GM23338 (cell line): ENCODE measurements around the gene ZNF628. TPM values are rescaled to one million over a fixed set of nuclear protein-coding genes. Genes with fewer than 3 reads are reported as not detected.

ENCODE experiments used
- ATAC-seq: fragments of 200-7000 bp; cut with Tn5 transposase; 3 replicates; pipeline ENCODE4 v1.9.1; 2020
- DNase-seq: peaks from one replicate; pipeline ENCODE4 v3.0.0-alpha.2; 2015; ENCODE audit warnings: low spot score
- H2AFZ ChIP-seq: fragments of 200-600 bp; sonication (generic); 2 replicates; pipeline ENCODE4 v1.8.0; 2016; ENCODE audit warnings: antibody characterized with exemption, mild to moderate bottlenecking, moderate library complexity
- H3F3A ChIP-seq: fragments of 200-600 bp; sonication (generic); replicated peaks from 2 replicates; pipeline ENCODE4 v1.8.0; 2017; ENCODE audit warnings: antibody characterized with exemption, mixed run types, low read depth
- H3K27ac ChIP-seq: fragments of 200-600 bp; sonication (generic); 2 replicates; pipeline ENCODE4 v1.6.1; 2016; ENCODE audit warnings: low read depth
- H3K27me3 ChIP-seq: fragments of 200-600 bp; sonication (generic); 2 replicates; pipeline ENCODE4 v1.8.0; 2016; ENCODE audit warnings: mild to moderate bottlenecking, mixed run types, moderate library complexity; ENCODE audit not compliant: insufficient read depth
- H3K36me3 ChIP-seq: fragments of 200-600 bp; sonication (generic); 2 replicates; pipeline ENCODE4 v1.8.0; 2016; ENCODE audit warnings: mild to moderate bottlenecking; ENCODE audit not compliant: insufficient read depth
- H3K4me1 ChIP-seq: fragments of 200-600 bp; sonication (generic); 2 replicates; pipeline ENCODE4 v1.8.0; 2016; ENCODE audit warnings: mild to moderate bottlenecking, moderate library complexity; ENCODE audit not compliant: insufficient read depth
- H3K4me2 ChIP-seq: fragments of 200-600 bp; sonication (generic); 2 replicates; pipeline ENCODE4 v1.7.1; 2017; ENCODE audit warnings: mixed run types
- H3K4me3 ChIP-seq: fragments of 200-600 bp; sonication (generic); 2 replicates; pipeline ENCODE4 v1.6.1; 2016; ENCODE audit warnings: mixed run types
- H3K79me2 ChIP-seq: fragments of 200-600 bp; sonication (generic); replicated peaks from 2 replicates; pipeline ENCODE4 v1.8.0; 2017; ENCODE audit warnings: mild to moderate bottlenecking; ENCODE audit not compliant: insufficient read depth
- H3K9me2 ChIP-seq: fragments of 200-600 bp; sonication (generic); 2 replicates; pipeline ENCODE4 v1.8.0; 2017; ENCODE audit not compliant: insufficient read depth
- H4K20me1 ChIP-seq: fragments of 200-600 bp; sonication (generic); replicated peaks from 2 replicates; pipeline ENCODE4 v1.8.0; 2017; ENCODE audit warnings: mild to moderate bottlenecking; ENCODE audit not compliant: insufficient read depth
- H3K27ac Mint-ChIP-seq: 2 replicates; pipeline ENCODE4 v1.8.0; 2020; ENCODE audit warnings: inconsistent platforms, mild to moderate bottlenecking, moderate library complexity, mixed read lengths
- H3K27me3 Mint-ChIP-seq: 3 replicates; pipeline ENCODE4 v1.8.0; 2022; ENCODE audit warnings: low read depth, mild to moderate bottlenecking, moderate library complexity, mixed read lengths, inconsistent platforms; ENCODE audit not compliant: insufficient read depth, poor library complexity
- H3K36me3 Mint-ChIP-seq: 3 replicates; pipeline ENCODE4 v1.8.0; 2021; ENCODE audit warnings: low read depth, mild to moderate bottlenecking, inconsistent platforms, moderate library complexity, mixed read lengths
- H3K4me1 Mint-ChIP-seq: 3 replicates; pipeline ENCODE4 v1.8.0; 2020; ENCODE audit warnings: mild to moderate bottlenecking, inconsistent platforms, mixed read lengths
- H3K4me3 Mint-ChIP-seq: 3 replicates; pipeline ENCODE4 v1.8.0; 2021; ENCODE audit warnings: moderate library complexity, mild to moderate bottlenecking, inconsistent platforms, mixed read lengths
- H3K9me3 Mint-ChIP-seq: 3 replicates; pipeline ENCODE4 v1.8.0; 2020; ENCODE audit warnings: moderate library complexity, mild to moderate bottlenecking, inconsistent platforms, mixed read lengths
- CREB1 ChIP-seq: fragments of 250-450 bp; sonication (Bioruptor Pico); IDR thresholded peaks from 2 replicates; pipeline ENCODE4 v1.5.0; 2020; ENCODE audit warnings: low read depth, mild to moderate bottlenecking, moderate library complexity
- CTCF ChIP-seq, 2 experiments: fragments of 200-600 bp in 1 of 2; sonication (generic) in 1 of 2; conservative IDR thresholded peaks; 2 replicates each; pipeline versions ENCODE4 v1.5.1 to v1.6.1; 2016 to 2017; ENCODE audit warnings: antibody characterized with exemption in 2 of 2, low read depth in 2 of 2, mild to moderate bottlenecking in 2 of 2, moderate library complexity in 1 of 2
- EZH2 ChIP-seq: fragments of 200-600 bp; sonication (generic); IDR thresholded peaks from one replicate; pipeline ENCODE4 v1.8.0; 2017; ENCODE audit warnings: antibody characterized with exemption, mild to moderate bottlenecking, low read depth; ENCODE audit not compliant: unreplicated experiment
- EZH2phosphoT487 ChIP-seq: fragments of 200-600 bp; sonication (generic); IDR thresholded peaks from one replicate; pipeline ENCODE4 v1.8.1; 2018; ENCODE audit warnings: antibody characterized with exemption; ENCODE audit not compliant: unreplicated experiment
- JUNB ChIP-seq: IDR thresholded peaks from one replicate; pipeline ENCODE4 v1.6.1; 2016; ENCODE audit warnings: antibody characterized with exemption; ENCODE audit not compliant: unreplicated experiment
- NANOG ChIP-seq: IDR thresholded peaks from 2 replicates; pipeline ENCODE4 v1.6.1; 2016; ENCODE audit warnings: antibody characterized with exemption, borderline replicate concordance
- REST ChIP-seq: IDR thresholded peaks from one replicate; pipeline ENCODE4 v1.6.1; 2018; ENCODE audit warnings: antibody characterized with exemption; ENCODE audit not compliant: unreplicated experiment
- STAT1 ChIP-seq: IDR thresholded peaks from one replicate; pipeline ENCODE4 v1.6.1; 2016; ENCODE audit warnings: antibody characterized with exemption; ENCODE audit not compliant: unreplicated experiment
- ZNF114 ChIP-seq: fragments of 250-450 bp; sonication (Bioruptor Pico); IDR thresholded peaks from 2 replicates; pipeline ENCODE4 v1.5.0; 2020; ENCODE audit warnings: mild to moderate bottlenecking, moderate library complexity
- ZNF331 ChIP-seq: fragments of 250-450 bp; sonication (Bioruptor Pico); IDR thresholded peaks from 2 replicates; pipeline ENCODE4 v1.5.0; 2020; ENCODE audit warnings: low read depth, mild to moderate bottlenecking, moderate library complexity
- polyA plus RNA-seq: library from polyadenylated mRNA; unstranded; fragments of >200 nt; fragmentation: Nextera tagmentation; extraction: Ambion mirVana; gene quantifications from 2 replicates; pipeline ENCODE4 v1.2.1, GENCODE V29; 2016
- total RNA-seq: library from RNA; depleted of rRNA; stranded (reverse); fragments of >200 nt; shearing (Covaris generic); gene quantifications from 2 replicates; pipeline ENCODE4 v1.2.3, GENCODE V29; 2014

ZNF628 gene
- total and polyA plus RNA-seq, 2 experiments from 2014 or later = 4.9 to 10.7 TPM

GRCh38 chr19:55528030-55528803 is 51.8 kb downstream of the ZNF628 start:
- Mint-ChIP-seq H3K4me3 (no peak overlapping the region), H3K27ac (no peak overlapping the region), H3K9me3 (no peaks in the 10 kb centered on the region), H3K4me1 (peaks cover 3% of the 10 kb centered on the region), H3K27me3 (peaks cover 4% of the 10 kb centered on the region), H3K36me3 (no peaks in the 10 kb centered on the region)
- Histone ChIP-seq H3F3A (peaks cover 16% of the 10 kb centered on the region), H3K27ac (no peak overlapping the region), H3K4me1 (no peaks in the 10 kb centered on the region), H3K4me2 (no peak overlapping the region), H3K27me3 (no peaks in the 10 kb centered on the region), H4K20me1 (no peaks in the 10 kb centered on the region), H2AFZ (no peak overlapping the region), H3K79me2 (no peaks in the 10 kb centered on the region), H3K4me3 (no peak overlapping the region), H3K36me3 (no peaks in the 10 kb centered on the region), H3K9me2 (no peaks in the 10 kb centered on the region)
- DNase-seq (no peak), ATAC-seq (no peak)
- TF ChIP-seq JUNB = no peak

GRCh38 chr19:55529636-55530234 is 53.3 kb downstream of the ZNF628 start:
- Histone ChIP-seq H3K4me2 (no peak overlapping the region), H3F3A (peaks cover 16% of the 10 kb centered on the region), H2AFZ (no peak overlapping the region), H3K27ac (no peak overlapping the region), H3K4me3 (no peak overlapping the region), H3K79me2 (no peaks in the 10 kb centered on the region), H3K27me3 (no peaks in the 10 kb centered on the region), H3K9me2 (no peaks in the 10 kb centered on the region), H3K4me1 (no peaks in the 10 kb centered on the region), H4K20me1 (no peaks in the 10 kb centered on the region), H3K36me3 (no peaks in the 10 kb centered on the region)
- Mint-ChIP-seq H3K36me3 (no peaks in the 10 kb centered on the region), H3K27ac (no peak overlapping the region), H3K4me3 (no peak overlapping the region), H3K9me3 (no peaks in the 10 kb centered on the region), H3K4me1 (peaks cover 3% of the 10 kb centered on the region), H3K27me3 (peaks cover 3% of the 10 kb centered on the region)
- TF ChIP-seq REST (no peak), CREB1 (CRISPR knock-in tag) (no peak)
- no peak for DNase-seq
- ATAC-seq = peak; percentile 42

- Mint-ChIP-seq H3K27me3 (peaks cover 2% of the 10 kb centered on the region), H3K4me3 (no peak overlapping the region), H3K36me3 (no peaks in the 10 kb centered on the region), H3K27ac (no peak overlapping the region), H3K4me1 (peaks cover under 1% of the 10 kb centered on the region; the same call in 1 of the 3 replicates), H3K9me3 (no peaks in the 10 kb centered on the region)
- Histone ChIP-seq H3K36me3 (no peaks in the 10 kb centered on the region), H3K9me2 (no peaks in the 10 kb centered on the region), H3K4me3 (no peak overlapping the region), H3K79me2 (no peaks in the 10 kb centered on the region), H3K27me3 (no peaks in the 10 kb centered on the region), H2AFZ (no peak overlapping the region), H3K27ac (no peak overlapping the region), H3F3A (peaks cover 16% of the 10 kb centered on the region), H3K4me1 (no peaks in the 10 kb centered on the region), H3K4me2 (no peak overlapping the region), H4K20me1 (no peaks in the 10 kb centered on the region)
- DNase-seq (no peak), ATAC-seq (no peak)
- TF ChIP-seq STAT1 (no peak), ZNF114 (CRISPR knock-in tag) (no peak), EZH2phosphoT487 (no peak), CTCF (conservative IDR thresholded peaks at IDR 0.05; ENCODE audit: low read depth in 2 of 2) (no peak), CREB1 (CRISPR knock-in tag) (no peak), NANOG (no peak), EZH2 (no peak), ZNF331 (CRISPR knock-in tag) (no peak)
These were observed 54.6 kb downstream of the ZNF628 start for GRCh38 chr19:55530996-55531395.
